ENCODE data around the gene SH3RF3. TPM values are rescaled to one million over a fixed set of nuclear protein-coding genes. Genes with fewer than 3 reads are reported as not detected.

SH3RF3 gene
- total and polyA plus RNA-seq, 2 donors (not counting 1 experiment from before 2014, with no cell fraction given): 8.3 to 10.1 TPM

GRCh38 chr2:109447251-109447661, 318.3 kb downstream of the SH3RF3 start:
- H3K4me2 ChIP-seq (ENCODE audit: extremely low read depth, insufficient read depth, low read length): no peak overlapping the region
- H3K4me3 ChIP-seq (replicated peaks in 1 of 4; ENCODE audit: control extremely low read depth in 1 of 4, insufficient read depth in 1 of 4, low read depth in 3 of 4, low read length in 4 of 4): no peak overlapping the region
- H4K20me1 ChIP-seq (ENCODE audit: control insufficient read depth, extremely low read depth, insufficient read depth, low read length): no peaks in the 10 kb centered on the region
- TF ChIP-seq EZH2 (IDR thresholded peaks at IDR 0.05; ENCODE audit: low read length, missing control alignments) (no peak), CTCF (conservative IDR thresholded peaks at IDR 0.05 in 1 of 2, IDR thresholded peaks at IDR 0.05 in 1 of 2; ENCODE audit: low read depth in 1 of 2, low read length in 2 of 2) (no peak)
- peaks cover 10% of the 10 kb centered on the region for H3K36me3 ChIP-seq (ENCODE audit: control insufficient read depth, insufficient read depth, low read length)
- H3K9ac ChIP-seq (ENCODE audit: insufficient read depth, low read length): no peak overlapping the region
- H3K4me1 ChIP-seq (ENCODE audit: control insufficient read depth, extremely low read depth, insufficient read depth, low read length): peaks cover 9% of the 10 kb centered on the region
- H2AFZ ChIP-seq (ENCODE audit: low read length): no peak overlapping the region
- H3K9me3 ChIP-seq (ENCODE audit: control insufficient read depth, insufficient read depth, low read depth, low read length): no peaks in the 10 kb centered on the region
- no peaks in the 10 kb centered on the region for H3K79me2 ChIP-seq (ENCODE audit: control insufficient read depth, insufficient read depth, low read length)
- no peaks in the 10 kb centered on the region for H3K27me3 ChIP-seq (ENCODE audit: control insufficient read depth, insufficient read depth, low read length)
- peak; percentile 86 to 97 for DNase-seq (ENCODE audit: low read depth in 2 of 2)
- peak overlapping the region; percentile 84 for H3K27ac ChIP-seq (ENCODE audit: insufficient read depth, low read length)

DNA sequence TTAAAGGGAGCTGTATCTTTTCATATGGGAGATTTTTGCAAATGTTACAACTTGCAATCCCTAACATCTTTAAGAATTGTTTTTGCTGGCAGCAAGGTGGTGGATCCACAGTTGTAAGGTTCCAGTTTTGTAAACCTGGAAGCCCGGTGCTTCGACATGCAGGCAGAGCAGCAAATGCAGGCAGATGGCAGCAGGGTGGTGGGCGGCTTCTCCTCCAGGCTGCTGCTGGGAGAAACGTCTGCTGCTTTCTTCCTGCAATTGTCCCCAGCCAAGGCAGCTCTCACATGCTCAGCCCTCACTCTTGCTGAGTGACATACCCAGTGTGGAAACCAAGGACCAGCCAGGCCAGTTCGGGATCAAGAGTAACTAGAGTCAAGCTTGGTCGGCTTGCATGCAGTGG, 318.8 kb downstream of the SH3RF3 start:
- Histone ChIP-seq H3K27me3 (ENCODE audit: control insufficient read depth, insufficient read depth, low read length) (no peaks in the 10 kb centered on the region), H3K4me1 (ENCODE audit: control insufficient read depth, extremely low read depth, insufficient read depth, low read length) (peaks cover 9% of the 10 kb centered on the region), H3K36me3 (ENCODE audit: control insufficient read depth, insufficient read depth, low read length) (peaks cover 12% of the 10 kb centered on the region), H3K4me2 (ENCODE audit: extremely low read depth, insufficient read depth, low read length) (no peak overlapping the region), H3K4me3 (replicated peaks in 1 of 4; ENCODE audit: control extremely low read depth in 1 of 4, insufficient read depth in 1 of 4, low read depth in 3 of 4, low read length in 4 of 4) (no peak overlapping the region), H3K79me2 (ENCODE audit: control insufficient read depth, insufficient read depth, low read length) (no peaks in the 10 kb centered on the region), H3K9me3 (ENCODE audit: control insufficient read depth, insufficient read depth, low read depth, low read length) (no peaks in the 10 kb centered on the region), H3K9ac (ENCODE audit: insufficient read depth, low read length) (no peak overlapping the region), H3K27ac (ENCODE audit: insufficient read depth, low read length) (peak overlapping the region; percentile 22), H4K20me1 (ENCODE audit: control insufficient read depth, extremely low read depth, insufficient read depth, low read length) (no peaks in the 10 kb centered on the region), H2AFZ (ENCODE audit: low read length) (no peak overlapping the region)
- TF ChIP-seq CTCF (conservative IDR thresholded peaks at IDR 0.05 in 1 of 2, IDR thresholded peaks at IDR 0.05 in 1 of 2; ENCODE audit: low read depth in 1 of 2, low read length in 2 of 2) (no peak), EZH2 (IDR thresholded peaks at IDR 0.05; ENCODE audit: low read length, missing control alignments) (no peak)
- peak in 1 of 2 donors; percentile 19 for DNase-seq (ENCODE audit: low read depth in 2 of 2)

GRCh38 chr2:109448207-109448606, 319.2 kb downstream of the SH3RF3 start:
- Histone ChIP-seq H3K4me1 (ENCODE audit: control insufficient read depth, extremely low read depth, insufficient read depth, low read length) (peaks cover 9% of the 10 kb centered on the region), H3K4me2 (ENCODE audit: extremely low read depth, insufficient read depth, low read length) (no peak overlapping the region), H3K27ac (ENCODE audit: insufficient read depth, low read length) (no peak overlapping the region), H3K4me3 (replicated peaks in 1 of 4; ENCODE audit: control extremely low read depth in 1 of 4, insufficient read depth in 1 of 4, low read depth in 3 of 4, low read length in 4 of 4) (no peak overlapping the region), H3K9me3 (ENCODE audit: control insufficient read depth, insufficient read depth, low read depth, low read length) (no peaks in the 10 kb centered on the region), H3K36me3 (ENCODE audit: control insufficient read depth, insufficient read depth, low read length) (peaks cover 12% of the 10 kb centered on the region), H3K27me3 (ENCODE audit: control insufficient read depth, insufficient read depth, low read length) (no peaks in the 10 kb centered on the region), H2AFZ (ENCODE audit: low read length) (no peak overlapping the region), H4K20me1 (ENCODE audit: control insufficient read depth, extremely low read depth, insufficient read depth, low read length) (no peaks in the 10 kb centered on the region), H3K79me2 (ENCODE audit: control insufficient read depth, insufficient read depth, low read length) (no peaks in the 10 kb centered on the region), H3K9ac (ENCODE audit: insufficient read depth, low read length) (no peak overlapping the region)
- no peak for DNase-seq (ENCODE audit: low read depth in 2 of 2)
- TF ChIP-seq CTCF (conservative IDR thresholded peaks at IDR 0.05 in 1 of 2, IDR thresholded peaks at IDR 0.05 in 1 of 2; ENCODE audit: low read depth in 1 of 2, low read length in 2 of 2) (no peak), EZH2 (IDR thresholded peaks at IDR 0.05; ENCODE audit: low read length, missing control alignments) (no peak)

All from fibroblast of lung (primary cell).